B cell (primary cell): ENCODE results near the gene ECT2L. TPM values are rescaled to one million over a fixed set of nuclear protein-coding genes. Genes with fewer than 3 reads are reported as not detected.

Source experiments
- ATAC-seq: fragments of 200-7000 bp; cut with Tn5 transposase; one replicate; pipeline ENCODE4 v1.10.0; 2021; ENCODE audit warnings: low read depth, mild to moderate bottlenecking, moderate number of reproducible peaks, moderate library complexity
- CTCF ChIA-PET: fragments of 350-600 bp; sonication (Branson Sonifier 250); formaldehyde crosslinking; loops from one replicate; lab custom pipeline; 2021; ENCODE audit warnings: antibody characterized with exemption, inconsistent platforms; lab: Charles Lee
- POLR2A ChIA-PET: fragments of 350-600 bp; sonication (Branson Sonifier 250); formaldehyde crosslinking; loops from one replicate; lab custom pipeline; 2021; ENCODE audit warnings: antibody characterized with exemption; lab: Charles Lee
- DNase-seq: peaks from one replicate; pipeline ENCODE4 v3.0.0; 2013
- H2AFZ ChIP-seq: 2 replicates; pipeline ENCODE4 v1.6.1; 2012; ENCODE audit warnings: mild to moderate bottlenecking, low read depth, low read length; ENCODE audit not compliant: insufficient read depth, poor library complexity, severe bottlenecking
- H3K27ac ChIP-seq, 2 donors: 1 replicate in 1 of 2; 2 replicates in 1 of 2; pipeline ENCODE4 v1.5.1; 2012 to 2013; ENCODE audit warnings: low read length in 2 of 2, mild to moderate bottlenecking in 2 of 2, moderate library complexity in 1 of 2
- H3K27me3 ChIP-seq, 4 experiments: fragments of 200-600 bp in 1 of 4; sonication (generic) in 1 of 4; replicated peaks in 1 of 4; 1 replicate in 2 of 4; 2 replicates in 2 of 4; pipeline versions ENCODE4 v1.6.1 to v1.7.0; 2013 to 2016; ENCODE audit warnings: low read length in 3 of 4, mild to moderate bottlenecking in 2 of 4, mixed read lengths in 1 of 4, moderate library complexity in 1 of 4; ENCODE audit not compliant: insufficient read depth in 4 of 4, control insufficient read depth in 3 of 4; ENCODE audit errors: control extremely low read depth in 1 of 4
- H3K36me3 ChIP-seq, 2 experiments: replicated peaks in 1 of 2; 1 replicate in 1 of 2; 2 replicates in 1 of 2; pipeline versions ENCODE4 v1.6.1 to v1.7.1; 2013; ENCODE audit warnings: low read length in 1 of 2; ENCODE audit not compliant: insufficient read depth in 2 of 2, control insufficient read depth in 1 of 2; ENCODE audit errors: control extremely low read depth in 1 of 2, extremely low read depth in 1 of 2
- H3K4me1 ChIP-seq, 2 donors: fragments of 200-600 bp in 1 of 2; sonication (generic) in 1 of 2; 1 replicate in 1 of 2; 2 replicates in 1 of 2; pipeline versions ENCODE4 v1.5.1 to v1.6.1; 2013 to 2017; ENCODE audit warnings: low read length in 2 of 2; ENCODE audit not compliant: control insufficient read depth in 2 of 2, insufficient read depth in 2 of 2
- H3K4me2 ChIP-seq: replicated peaks from 2 replicates; pipeline ENCODE3; 2012; ENCODE audit warnings: mild to moderate bottlenecking, low read depth, low read length; ENCODE audit not compliant: poor library complexity, severe bottlenecking
- H3K4me3 ChIP-seq, 5 experiments: fragments of 200-600 bp in 1 of 5; sonication (generic) in 1 of 5; 1 replicate in 3 of 5; 2 replicates in 2 of 5; pipeline versions ENCODE4 v1.5.1 to v1.7.0; 2011 to 2016; ENCODE audit warnings: low read length in 4 of 5, mild to moderate bottlenecking in 4 of 5, low read depth in 2 of 5, control low read depth in 1 of 5, moderate library complexity in 1 of 5; ENCODE audit not compliant: insufficient read depth in 1 of 5; ENCODE audit errors: control extremely low read depth in 1 of 5, extremely low read depth in 1 of 5
- H3K79me2 ChIP-seq: fragments of 200-600 bp; sonication (generic); one replicate; pipeline ENCODE4 v1.6.0; 2016; ENCODE audit warnings: low read length; ENCODE audit not compliant: control insufficient read depth, insufficient read depth
- H3K9ac ChIP-seq: fragments of 200-600 bp; sonication (generic); 2 replicates; pipeline ENCODE4 v1.6.1; 2017; ENCODE audit warnings: mild to moderate bottlenecking, low read length, moderate library complexity
- H3K9me3 ChIP-seq, 3 donors: one replicate each; pipeline versions ENCODE4 v1.6.1 to v1.7.1; 2013; ENCODE audit warnings: low read length in 2 of 3; ENCODE audit not compliant: control insufficient read depth in 2 of 3, insufficient read depth in 1 of 3; ENCODE audit errors: control extremely low read depth in 1 of 3
- H4K20me1 ChIP-seq: 2 replicates; pipeline ENCODE4 v1.6.0; 2012; ENCODE audit warnings: mild to moderate bottlenecking, low read length; ENCODE audit not compliant: insufficient read depth, control insufficient read depth, poor library complexity, severe bottlenecking
- H3K27ac Mint-ChIP-seq: one replicate; pipeline ENCODE4 v1.8.0; 2021; ENCODE audit warnings: mixed read lengths
- H3K27me3 Mint-ChIP-seq: one replicate; pipeline ENCODE4 v1.8.0; 2021; ENCODE audit warnings: mixed read lengths
- H3K4me1 Mint-ChIP-seq: one replicate; pipeline ENCODE4 v1.8.0; 2021; ENCODE audit warnings: mixed read lengths
- H3K4me3 Mint-ChIP-seq: one replicate; pipeline ENCODE4 v1.8.0; 2021; ENCODE audit warnings: mixed read lengths
- H3K9me3 Mint-ChIP-seq: one replicate; pipeline ENCODE4 v1.8.0; 2022; ENCODE audit warnings: mixed read lengths; ENCODE audit not compliant: insufficient read depth
- EZH2 ChIP-seq: IDR thresholded peaks from 2 replicates; pipeline ENCODE4 v1.6.1; 2012; ENCODE audit warnings: borderline replicate concordance, low read depth, mild to moderate bottlenecking, moderate library complexity, low read length; ENCODE audit not compliant: insufficient read depth, poor library complexity, severe bottlenecking
- WGBS: methylation state at CpG from one replicate; pipeline ENCODE4 v1.1.5; 2013; ENCODE audit warnings: missing lambda C conversion rate; ENCODE audit not compliant: insufficient coverage; 5-methylcytosine and 5-hydroxymethylcytosine counted together
- intact Hi-C: fragments of 100-400 bp; cut with micrococcal nuclease; formaldehyde crosslinking; loops from one replicate; pipeline ENCODE4 v1.10.0; 2022
- polyA plus RNA-seq: library from polyadenylated mRNA; depleted of rRNA; stranded (reverse); fragments of >200 nt; gene quantifications from 2 replicates; pipeline ENCODE4 v1.2.3, GENCODE V29; 2012
- total RNA-seq, 2 donors: library from RNA; stranded (reverse); fragments of 120-200 nt in 1 of 2; gene quantifications; 1 replicate in 1 of 2; 2 replicates in 1 of 2; pipeline versions ENCODE4 v1.2.3 to v1.2.4, GENCODE V29; 2013 to 2022
- TF ChIP-seq, protein P1 (sequence below): fragments of 200-600 bp; IDR thresholded peaks from one replicate; pipeline ENCODE4 v1.8.0; 2022; ENCODE audit warnings: antibody characterized with exemption, mild to moderate bottlenecking

The ECT2L gene
- total and polyA plus RNA-seq, 2 donors (not counting 1 experiment from before 2014, with no cell fraction given), result not detected

DNA sequence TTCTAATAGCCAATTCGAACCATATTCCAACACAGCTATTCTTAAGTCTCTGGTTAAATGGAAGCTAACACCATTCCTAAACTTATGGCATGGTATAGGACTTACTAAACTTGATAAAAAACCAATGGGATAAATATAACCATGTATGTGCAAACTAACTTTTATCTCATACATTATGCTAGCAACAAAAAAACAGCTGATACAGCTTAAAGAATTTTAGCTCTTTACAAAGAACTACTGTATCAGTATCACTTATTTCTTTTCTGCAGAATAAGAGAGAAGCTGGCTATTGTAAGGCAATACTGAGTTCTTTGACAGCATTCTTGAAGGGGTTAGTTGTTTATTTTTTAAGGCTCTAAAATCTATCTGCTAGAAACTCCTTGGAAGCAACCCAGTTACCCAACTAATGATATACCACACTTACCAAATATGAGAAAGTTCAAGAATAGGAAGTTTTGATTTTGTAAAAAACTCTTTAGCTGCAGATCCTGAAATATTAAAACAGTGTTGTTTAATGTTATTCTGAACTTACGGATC is 147.3 kb downstream of the ECT2L start:
- no peak overlapping the region for H3K4me3 Mint-ChIP-seq
- ChIA-PET POLR2A (no interaction called here), CTCF (no interaction called here)
- Histone ChIP-seq H3K9ac (no peak overlapping the region), H3K4me1 (no peaks in the 10 kb centered on the region), H3K9me3 (no peaks in the 10 kb centered on the region), H3K27me3 (no peaks in the 10 kb centered on the region), H4K20me1 (no peaks in the 10 kb centered on the region), H3K79me2 (no peaks in the 10 kb centered on the region), H3K27ac (no peak overlapping the region), H3K4me3 (no peak overlapping the region), H3K4me2 (no peak overlapping the region), H2AFZ (no peak overlapping the region), H3K36me3 (peaks cover 5 to 44% of the 10 kb centered on the region in 2 experiments)
- H3K4me1 Mint-ChIP-seq, result peaks cover 2% of the 10 kb centered on the region
- H3K9me3 Mint-ChIP-seq, result no peaks in the 10 kb centered on the region
- ATAC-seq, result no peak
- intact Hi-C loops, result no loop called here
- no peak overlapping the region for H3K27ac Mint-ChIP-seq
- TF ChIP-seq EZH2, result no peak
- TF ChIP-seq, protein P1, sequence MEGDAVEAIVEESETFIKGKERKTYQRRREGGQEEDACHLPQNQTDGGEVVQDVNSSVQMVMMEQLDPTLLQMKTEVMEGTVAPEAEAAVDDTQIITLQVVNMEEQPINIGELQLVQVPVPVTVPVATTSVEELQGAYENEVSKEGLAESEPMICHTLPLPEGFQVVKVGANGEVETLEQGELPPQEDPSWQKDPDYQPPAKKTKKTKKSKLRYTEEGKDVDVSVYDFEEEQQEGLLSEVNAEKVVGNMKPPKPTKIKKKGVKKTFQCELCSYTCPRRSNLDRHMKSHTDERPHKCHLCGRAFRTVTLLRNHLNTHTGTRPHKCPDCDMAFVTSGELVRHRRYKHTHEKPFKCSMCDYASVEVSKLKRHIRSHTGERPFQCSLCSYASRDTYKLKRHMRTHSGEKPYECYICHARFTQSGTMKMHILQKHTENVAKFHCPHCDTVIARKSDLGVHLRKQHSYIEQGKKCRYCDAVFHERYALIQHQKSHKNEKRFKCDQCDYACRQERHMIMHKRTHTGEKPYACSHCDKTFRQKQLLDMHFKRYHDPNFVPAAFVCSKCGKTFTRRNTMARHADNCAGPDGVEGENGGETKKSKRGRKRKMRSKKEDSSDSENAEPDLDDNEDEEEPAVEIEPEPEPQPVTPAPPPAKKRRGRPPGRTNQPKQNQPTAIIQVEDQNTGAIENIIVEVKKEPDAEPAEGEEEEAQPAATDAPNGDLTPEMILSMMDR, result no peak
- no CpG with 5 or more reads among the region's 2 CpGs for WGBS
- no peaks in the 10 kb centered on the region for H3K27me3 Mint-ChIP-seq
- DNase-seq, result no peak

DNA sequence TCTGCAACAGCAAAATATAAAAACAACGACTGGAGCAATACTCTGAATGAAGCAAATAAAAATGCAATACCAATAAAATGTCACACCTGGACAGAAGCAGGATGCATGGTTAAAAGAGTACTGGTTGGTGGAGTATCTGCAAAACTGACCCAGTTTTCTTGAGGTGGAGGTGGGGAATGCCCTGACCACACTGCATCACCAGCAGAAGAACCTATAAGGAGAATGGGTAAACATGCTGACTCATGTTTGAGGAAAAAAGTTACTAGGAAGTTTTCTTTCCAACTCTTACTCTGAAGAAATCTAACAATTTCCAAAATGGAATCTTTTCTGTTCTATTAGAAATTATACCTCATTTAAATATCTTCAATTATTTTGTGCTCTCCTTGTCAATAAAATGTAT is 148.5 kb downstream of the ECT2L start:
- Mint-ChIP-seq H3K4me1 (peaks cover 4% of the 10 kb centered on the region), H3K4me3 (no peak overlapping the region), H3K27ac (no peak overlapping the region), H3K27me3 (no peaks in the 10 kb centered on the region), H3K9me3 (no peaks in the 10 kb centered on the region)
- ATAC-seq (no peak), DNase-seq (no peak)
- peaks cover 5% of the 10 kb centered on the region for H3K79me2 ChIP-seq
- peaks cover 6% of the 10 kb centered on the region for H4K20me1 ChIP-seq
- H3K4me1 ChIP-seq, result no peaks in the 10 kb centered on the region
- H3K4me2 ChIP-seq, result no peak overlapping the region
- CTCF ChIA-PET, result no interaction called here
- H3K9me3 ChIP-seq, result no peaks in the 10 kb centered on the region
- intact Hi-C loops, result no loop called here
- H3K36me3 ChIP-seq, result peaks cover 5 to 32% of the 10 kb centered on the region in 2 experiments
- POLR2A ChIA-PET, result no interaction called here
- TF ChIP-seq EZH2, result no peak
- TF ChIP-seq, protein P1, result no peak
- no peak overlapping the region for H3K4me3 ChIP-seq
- no peak overlapping the region for H3K9ac ChIP-seq
- no peak overlapping the region for H3K27ac ChIP-seq
- no peaks in the 10 kb centered on the region for H3K27me3 ChIP-seq
- WGBS, result no CpG with 5 or more reads among the region's 1 CpG
- H2AFZ ChIP-seq, result no peak overlapping the region
